ENCODE data around the gene GPR158.

Gene GPR158

GRCh38 chr10:25444266-25444665, 269.5 kb downstream of the GPR158 start:
- 92 to 100% methylated on average over 2 to 6 of the region's 6 CpGs for WGBS, 2 donors (ENCODE audit: extremely low coverage in 2 of 2, insufficient read length in 2 of 2, insufficient replicate concordance in 1 of 2)
- peak overlapping the region; percentile 85 for H3K23ac ChIP-seq (ENCODE audit: low read depth, low read length, poor library complexity)
- no peak for DNase-seq (ENCODE audit: low spot score)

GRCh38 chr10:25451401-25451800, 276.6 kb downstream of the GPR158 start:
- no CpG with 5 or more reads among the region's 4 CpGs for WGBS, 2 donors (ENCODE audit: extremely low coverage in 2 of 2, insufficient read length in 2 of 2, insufficient replicate concordance in 1 of 2)
- Histone ChIP-seq H3K4me3 (ENCODE audit: low read length in 2 of 2) (no peak overlapping the region), H3K4me1 (ENCODE audit: control insufficient read depth in 2 of 2, insufficient read depth in 1 of 2, low read depth in 1 of 2, low read length in 2 of 2) (peaks cover 0 to 2% of the 10 kb centered on the region in 2 donors), H3K23ac (ENCODE audit: low read depth, low read length, poor library complexity) (no peak overlapping the region), H3K79me1 (ENCODE audit: low read depth, low read length) (no peaks in the 10 kb centered on the region), H3K14ac (ENCODE audit: low read length) (no peak overlapping the region), H4K8ac (ENCODE audit: low read depth, low read length) (no peak overlapping the region), H3K27me3 (ENCODE audit: control insufficient read depth in 3 of 3, insufficient read depth in 3 of 3, low read depth in 1 of 3, low read length in 3 of 3) (no peaks in the 10 kb centered on the region), H3K9me3 (replicated peaks in 1 of 2; ENCODE audit: control insufficient read depth in 2 of 2, insufficient read depth in 1 of 2, low read depth in 1 of 2, low read length in 2 of 2) (peaks cover 0 to 6% of the 10 kb centered on the region in 2 donors), H2BK15ac (ENCODE audit: low read length) (no peak overlapping the region), H3K9ac (ENCODE audit: low read depth, low read length, poor library complexity) (no peak overlapping the region), H3K4me2 (ENCODE audit: insufficient read depth, low read length, poor library complexity, severe bottlenecking) (no peak overlapping the region), H3K36me3 (replicated peaks in 1 of 2; ENCODE audit: control insufficient read depth in 2 of 2, insufficient read depth in 2 of 2, low read length in 2 of 2) (no peaks in the 10 kb centered on the region), H4K91ac (ENCODE audit: low read depth, low read length, poor library complexity) (no peak overlapping the region), H2BK5ac (ENCODE audit: low read length) (no peak overlapping the region), H2BK12ac (ENCODE audit: low read length) (no peak overlapping the region), H2AFZ (ENCODE audit: low read length) (no peak overlapping the region), H3K27ac (replicated peaks; ENCODE audit: low read length) (no peak overlapping the region), H3K4ac (ENCODE audit: low read length) (no peak overlapping the region), H2AK5ac (ENCODE audit: low read depth, low read length) (no peak overlapping the region), H3K18ac (ENCODE audit: low read length) (no peak overlapping the region), H2BK120ac (ENCODE audit: low read depth, low read length) (no peak overlapping the region)
- DNase-seq (ENCODE audit: low spot score): no peak

More at GRCh38 chr10:25444266-25444665, 269.5 kb downstream of the GPR158 start:
- Histone ChIP-seq H2BK5ac (ENCODE audit: low read length) (no peak overlapping the region), H3K27ac (replicated peaks; ENCODE audit: low read length) (no peak overlapping the region), H3K4me3 (ENCODE audit: low read length in 2 of 2) (peak overlapping the region in 1 of 2 donors; percentile 62), H2AK5ac (ENCODE audit: low read depth, low read length) (no peak overlapping the region), H4K8ac (ENCODE audit: low read depth, low read length) (no peak overlapping the region), H3K79me1 (ENCODE audit: low read depth, low read length) (no peaks in the 10 kb centered on the region), H2BK120ac (ENCODE audit: low read depth, low read length) (no peak overlapping the region), H4K91ac (ENCODE audit: low read depth, low read length, poor library complexity) (no peak overlapping the region), H3K27me3 (ENCODE audit: control insufficient read depth in 3 of 3, insufficient read depth in 3 of 3, low read depth in 1 of 3, low read length in 3 of 3) (no peaks in the 10 kb centered on the region), H3K9ac (ENCODE audit: low read depth, low read length, poor library complexity) (no peak overlapping the region), H3K4ac (ENCODE audit: low read length) (no peak overlapping the region), H2AFZ (ENCODE audit: low read length) (no peak overlapping the region), H3K18ac (ENCODE audit: low read length) (no peak overlapping the region), H3K9me3 (replicated peaks in 1 of 2; ENCODE audit: control insufficient read depth in 2 of 2, insufficient read depth in 1 of 2, low read depth in 1 of 2, low read length in 2 of 2) (no peaks in the 10 kb centered on the region), H2BK15ac (ENCODE audit: low read length) (no peak overlapping the region), H2BK12ac (ENCODE audit: low read length) (peak overlapping the region; percentile 58), H3K4me1 (ENCODE audit: control insufficient read depth in 2 of 2, insufficient read depth in 1 of 2, low read depth in 1 of 2, low read length in 2 of 2) (no peaks in the 10 kb centered on the region), H3K36me3 (replicated peaks in 1 of 2; ENCODE audit: control insufficient read depth in 2 of 2, insufficient read depth in 2 of 2, low read length in 2 of 2) (no peaks in the 10 kb centered on the region), H3K4me2 (ENCODE audit: insufficient read depth, low read length, poor library complexity, severe bottlenecking) (no peak overlapping the region), H3K14ac (ENCODE audit: low read length) (peak overlapping the region; percentile 98)

- no peak for DNase-seq (ENCODE audit: low spot score)
- H3K4ac ChIP-seq (ENCODE audit: low read length): no peak overlapping the region
- H3K79me1 ChIP-seq (ENCODE audit: low read depth, low read length): no peaks in the 10 kb centered on the region
- H2AFZ ChIP-seq (ENCODE audit: low read length): no peak overlapping the region
- no peak overlapping the region for H2BK120ac ChIP-seq (ENCODE audit: low read depth, low read length)
- peaks cover 0 to 6% of the 10 kb centered on the region in 2 donors for H3K9me3 ChIP-seq (replicated peaks in 1 of 2; ENCODE audit: control insufficient read depth in 2 of 2, insufficient read depth in 1 of 2, low read depth in 1 of 2, low read length in 2 of 2)
- no peak overlapping the region for H4K8ac ChIP-seq (ENCODE audit: low read depth, low read length)
- WGBS, 2 donors (ENCODE audit: extremely low coverage in 2 of 2, insufficient read length in 2 of 2, insufficient replicate concordance in 1 of 2): no CpG with 5 or more reads among the region's 1 CpG
- no peak overlapping the region for H2BK5ac ChIP-seq (ENCODE audit: low read length)
- H3K4me2 ChIP-seq (ENCODE audit: insufficient read depth, low read length, poor library complexity, severe bottlenecking): no peak overlapping the region
- H3K14ac ChIP-seq (ENCODE audit: low read length): no peak overlapping the region
- no peaks in the 10 kb centered on the region for H3K36me3 ChIP-seq (replicated peaks in 1 of 2; ENCODE audit: control insufficient read depth in 2 of 2, insufficient read depth in 2 of 2, low read length in 2 of 2)
- H3K27ac ChIP-seq (replicated peaks; ENCODE audit: low read length): no peak overlapping the region
- H3K9ac ChIP-seq (ENCODE audit: low read depth, low read length, poor library complexity): no peak overlapping the region
- no peak overlapping the region for H3K23ac ChIP-seq (ENCODE audit: low read depth, low read length, poor library complexity)
- no peak overlapping the region for H2BK15ac ChIP-seq (ENCODE audit: low read length)
- H2AK5ac ChIP-seq (ENCODE audit: low read depth, low read length): no peak overlapping the region
- H4K91ac ChIP-seq (ENCODE audit: low read depth, low read length, poor library complexity): no peak overlapping the region
- no peak overlapping the region for H3K4me3 ChIP-seq (ENCODE audit: low read length in 2 of 2)
- H3K4me1 ChIP-seq (ENCODE audit: control insufficient read depth in 2 of 2, insufficient read depth in 1 of 2, low read depth in 1 of 2, low read length in 2 of 2): peaks cover 0 to 2% of the 10 kb centered on the region in 2 donors
- H3K18ac ChIP-seq (ENCODE audit: low read length): no peak overlapping the region
- H3K27me3 ChIP-seq (ENCODE audit: control insufficient read depth in 3 of 3, insufficient read depth in 3 of 3, low read depth in 1 of 3, low read length in 3 of 3): no peaks in the 10 kb centered on the region
- H2BK12ac ChIP-seq (ENCODE audit: low read length): no peak overlapping the region
These were observed 278.8 kb downstream of the GPR158 start for GRCh38 chr10:25453619-25454018.

- H3K4ac ChIP-seq (ENCODE audit: low read length): no peak overlapping the region
- H3K9me3 ChIP-seq (replicated peaks in 1 of 2; ENCODE audit: control insufficient read depth in 2 of 2, insufficient read depth in 1 of 2, low read depth in 1 of 2, low read length in 2 of 2): peaks cover 0 to 6% of the 10 kb centered on the region in 2 donors
These were observed 281.3 kb downstream of the GPR158 start for GRCh38 chr10:25455980-25456567.

More at GRCh38 chr10:25455980-25456567, 281.3 kb downstream of the GPR158 start:
- Histone ChIP-seq H3K4me3 (ENCODE audit: low read length in 2 of 2) (no peak overlapping the region), H3K4me1 (ENCODE audit: control insufficient read depth in 2 of 2, insufficient read depth in 1 of 2, low read depth in 1 of 2, low read length in 2 of 2) (peaks cover 0 to 2% of the 10 kb centered on the region in 2 donors), H3K18ac (ENCODE audit: low read length) (no peak overlapping the region), H2BK12ac (ENCODE audit: low read length) (no peak overlapping the region), H3K27me3 (ENCODE audit: control insufficient read depth in 3 of 3, insufficient read depth in 3 of 3, low read depth in 1 of 3, low read length in 3 of 3) (no peaks in the 10 kb centered on the region), H3K27ac (replicated peaks; ENCODE audit: low read length) (no peak overlapping the region), H3K9ac (ENCODE audit: low read depth, low read length, poor library complexity) (no peak overlapping the region), H2AFZ (ENCODE audit: low read length) (peak overlapping the region; percentile 58), H2BK5ac (ENCODE audit: low read length) (no peak overlapping the region), H2AK5ac (ENCODE audit: low read depth, low read length) (no peak overlapping the region), H4K8ac (ENCODE audit: low read depth, low read length) (no peak overlapping the region), H3K14ac (ENCODE audit: low read length) (no peak overlapping the region), H4K91ac (ENCODE audit: low read depth, low read length, poor library complexity) (no peak overlapping the region), H2BK15ac (ENCODE audit: low read length) (no peak overlapping the region), H3K79me1 (ENCODE audit: low read depth, low read length) (no peaks in the 10 kb centered on the region), H3K36me3 (replicated peaks in 1 of 2; ENCODE audit: control insufficient read depth in 2 of 2, insufficient read depth in 2 of 2, low read length in 2 of 2) (no peaks in the 10 kb centered on the region), H3K23ac (ENCODE audit: low read depth, low read length, poor library complexity) (no peak overlapping the region), H3K4me2 (ENCODE audit: insufficient read depth, low read length, poor library complexity, severe bottlenecking) (no peak overlapping the region), H2BK120ac (ENCODE audit: low read depth, low read length) (no peak overlapping the region)
- no peak for DNase-seq (ENCODE audit: low spot score)
- WGBS, 2 donors (ENCODE audit: extremely low coverage in 2 of 2, insufficient read length in 2 of 2, insufficient replicate concordance in 1 of 2): no CpG with 5 or more reads among the region's 4 CpGs
